ENCODE measurements around the gene GSK3B.

Gene GSK3B

GRCh38 chr3:119818937-119819336, 275.3 kb downstream of the GSK3B start:
- no peak for DNase-seq (ENCODE audit: low read depth, low spot score)

DNA sequence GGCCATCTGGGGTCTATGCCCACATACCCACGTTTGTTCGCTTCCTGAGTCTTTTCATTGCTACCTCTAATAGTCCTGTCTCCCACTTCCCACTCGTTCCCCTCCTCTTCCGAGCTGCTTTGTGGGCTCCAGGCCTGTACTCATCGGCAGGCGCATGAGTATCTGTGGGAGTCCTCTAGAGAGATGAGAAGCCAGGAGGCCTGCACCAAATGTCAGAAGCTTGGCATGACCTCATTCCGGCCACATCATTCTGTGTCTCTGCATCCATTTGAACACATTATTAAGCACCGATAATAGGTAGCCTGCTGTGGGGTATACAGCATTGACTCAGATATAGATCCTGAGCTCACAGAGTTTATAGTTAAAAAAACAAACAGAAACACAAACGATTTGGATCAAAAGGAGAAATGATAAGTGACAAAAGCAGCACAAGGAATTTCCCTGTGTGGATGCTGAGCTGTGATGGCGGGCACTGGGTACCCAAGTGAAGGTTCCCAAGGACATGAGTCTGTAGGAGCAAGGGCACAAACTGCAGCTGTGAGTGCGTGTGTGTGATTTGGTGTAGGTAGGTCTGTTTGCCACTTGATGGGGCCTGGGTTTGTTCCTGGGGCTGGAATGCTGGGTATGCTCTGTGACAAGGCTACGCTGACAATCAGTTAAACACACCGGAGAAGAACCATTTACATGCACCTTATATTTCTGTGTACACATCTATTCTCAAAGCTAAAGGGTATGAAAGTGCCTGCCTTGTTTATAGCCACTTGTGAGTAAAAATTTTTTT, 276.5 kb downstream of the GSK3B start:
- DNase-seq (ENCODE audit: low read depth, low spot score), result no peak

DNA sequence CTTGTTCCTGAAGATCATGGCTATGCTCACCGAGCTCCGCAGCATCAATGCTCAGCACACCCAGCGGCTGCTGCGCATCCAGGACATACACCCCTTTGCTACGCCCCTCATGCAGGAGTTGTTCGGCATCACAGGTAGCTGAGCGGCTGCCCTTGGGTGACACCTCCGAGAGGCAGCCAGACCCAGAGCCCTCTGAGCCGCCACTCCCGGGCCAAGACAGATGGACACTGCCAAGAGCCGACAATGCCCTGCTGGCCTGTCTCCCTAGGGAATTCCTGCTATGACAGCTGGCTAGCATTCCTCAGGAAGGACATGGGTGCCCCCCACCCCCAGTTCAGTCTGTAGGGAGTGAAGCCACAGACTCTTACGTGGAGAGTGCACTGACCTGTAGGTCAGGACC, 277.2 kb downstream of the GSK3B start:
- DNase-seq (ENCODE audit: low read depth, low spot score), result no peak

DNA sequence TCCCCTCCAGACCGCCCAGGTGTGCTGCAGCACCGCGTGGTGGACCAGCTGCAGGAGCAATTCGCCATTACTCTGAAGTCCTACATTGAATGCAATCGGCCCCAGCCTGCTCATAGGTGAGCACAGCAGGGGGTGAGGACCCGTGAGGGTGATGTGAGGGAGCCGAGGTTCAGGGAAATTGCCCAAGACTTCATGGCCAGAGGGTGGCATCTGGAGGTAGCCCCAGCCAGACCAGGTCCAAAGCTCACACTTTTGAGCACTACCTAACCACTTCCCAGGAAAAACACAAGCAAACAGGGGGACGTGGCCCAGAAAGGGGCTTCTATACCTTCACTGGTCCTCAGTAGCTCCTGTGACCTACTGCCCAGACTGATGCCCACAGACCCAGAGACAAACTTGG, 278.5 kb downstream of the GSK3B start:
- no peak for DNase-seq (ENCODE audit: low read depth, low spot score)

- DNase-seq (ENCODE audit: low read depth, low spot score), result no peak
Measured at GRCh38 chr3:119812491-119813058, 281.7 kb downstream of the GSK3B start.

DNA sequence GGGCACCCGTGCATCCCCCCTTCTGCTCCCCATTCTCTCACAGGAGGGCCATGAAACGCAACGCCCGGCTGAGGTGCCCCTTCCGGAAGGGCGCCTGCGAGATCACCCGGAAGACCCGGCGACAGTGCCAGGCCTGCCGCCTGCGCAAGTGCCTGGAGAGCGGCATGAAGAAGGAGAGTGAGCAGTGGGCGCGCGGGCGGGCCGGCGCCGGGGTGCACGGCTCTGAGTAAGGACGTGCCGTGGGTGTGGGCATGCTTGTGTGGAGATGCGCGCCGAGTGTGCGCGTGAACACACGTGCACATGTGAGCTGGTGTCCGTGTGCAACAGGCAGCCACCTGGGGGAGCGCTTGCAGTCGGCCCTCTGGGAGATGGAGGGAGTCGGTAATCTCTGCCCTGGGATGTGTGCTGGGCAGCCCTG, 284.2 kb downstream of the GSK3B start:
- DNase-seq (ENCODE audit: low read depth, low spot score), result peak; percentile 29

DNA sequence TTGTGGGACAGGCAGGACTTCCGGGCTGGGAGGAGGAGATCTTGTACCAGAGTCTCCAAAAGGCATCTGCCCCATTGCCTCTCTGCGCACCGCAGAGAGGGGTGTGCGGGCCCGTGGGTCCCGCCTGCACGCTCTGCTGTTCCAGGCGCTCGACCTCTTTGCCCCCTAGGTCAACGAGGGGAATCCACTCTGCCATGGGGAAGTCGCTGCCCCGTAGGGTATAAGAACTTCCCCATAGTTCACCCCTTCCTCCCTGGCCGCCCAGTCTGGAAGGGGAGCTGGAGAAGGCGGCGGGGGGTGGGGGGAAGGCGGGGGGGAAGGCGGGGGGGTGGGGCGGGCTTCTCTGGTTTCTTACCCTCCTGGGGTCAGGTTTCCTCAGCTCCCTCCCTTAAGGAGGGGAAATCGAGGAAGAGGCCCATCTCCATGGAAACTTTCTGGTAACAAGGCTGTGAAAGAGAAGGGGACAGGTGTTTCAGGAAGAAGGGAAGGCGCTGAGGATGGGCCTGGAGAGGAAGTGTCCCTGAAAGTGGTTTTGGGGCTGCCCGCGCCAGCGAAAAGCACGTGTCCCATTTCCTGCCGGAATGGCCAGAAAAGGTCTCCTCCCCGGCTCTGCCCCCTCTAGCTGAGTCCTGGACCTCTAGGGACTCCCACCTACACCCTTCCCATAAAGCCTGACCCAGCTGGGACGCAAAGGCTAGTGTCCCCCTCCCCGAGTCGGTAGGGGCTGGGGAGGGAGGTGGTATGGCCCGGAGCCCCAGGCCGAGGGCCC, 284.8 kb downstream of the GSK3B start:
- no peak for DNase-seq (ENCODE audit: low read depth, low spot score)

DNA sequence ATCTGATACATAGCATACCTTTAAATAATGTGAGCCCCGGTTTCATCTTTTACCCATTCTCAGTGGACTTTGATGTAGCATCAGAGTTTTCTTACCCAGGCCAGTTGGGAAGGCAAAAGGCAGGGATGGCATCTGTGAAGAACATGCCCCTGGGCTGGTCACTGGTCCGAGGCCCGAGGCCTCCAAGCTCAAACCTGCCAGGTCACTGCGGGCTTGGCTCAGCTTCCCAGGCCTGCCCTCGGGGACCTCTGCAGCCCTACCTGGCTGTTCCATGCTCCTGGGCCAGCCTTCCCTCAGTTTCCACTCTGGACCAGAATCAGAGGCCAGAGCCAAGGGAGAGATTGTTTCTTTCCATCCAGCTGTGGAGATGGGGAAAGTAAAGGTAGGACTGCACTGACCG, 285.4 kb downstream of the GSK3B start:
- no peak for DNase-seq (ENCODE audit: low read depth, low spot score)

DNA sequence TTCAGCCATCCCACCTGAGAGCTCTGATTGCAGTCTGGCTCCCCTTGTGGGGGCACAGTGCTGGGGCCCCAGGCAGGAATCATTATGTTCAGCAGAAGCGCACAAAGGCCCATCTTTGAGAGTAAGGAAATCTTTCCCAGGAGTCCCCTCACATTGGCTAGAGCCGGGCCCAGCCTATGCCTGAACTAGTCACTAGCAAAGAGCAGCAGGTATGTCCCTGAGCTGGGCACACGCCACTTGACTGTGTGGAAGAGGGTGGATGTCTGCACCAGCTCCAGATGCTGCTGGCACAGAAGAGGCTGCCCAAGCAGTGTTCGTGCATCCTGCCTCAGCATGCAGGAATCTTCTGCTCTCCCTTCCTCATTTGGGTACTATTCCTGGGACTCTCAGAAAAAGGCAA, 286.0 kb downstream of the GSK3B start:
- no peak for DNase-seq (ENCODE audit: low read depth, low spot score)

- DNase-seq (ENCODE audit: low read depth, low spot score), result no peak
Measured at GRCh38 chr3:119800844-119801243, 293.4 kb downstream of the GSK3B start.

DNA sequence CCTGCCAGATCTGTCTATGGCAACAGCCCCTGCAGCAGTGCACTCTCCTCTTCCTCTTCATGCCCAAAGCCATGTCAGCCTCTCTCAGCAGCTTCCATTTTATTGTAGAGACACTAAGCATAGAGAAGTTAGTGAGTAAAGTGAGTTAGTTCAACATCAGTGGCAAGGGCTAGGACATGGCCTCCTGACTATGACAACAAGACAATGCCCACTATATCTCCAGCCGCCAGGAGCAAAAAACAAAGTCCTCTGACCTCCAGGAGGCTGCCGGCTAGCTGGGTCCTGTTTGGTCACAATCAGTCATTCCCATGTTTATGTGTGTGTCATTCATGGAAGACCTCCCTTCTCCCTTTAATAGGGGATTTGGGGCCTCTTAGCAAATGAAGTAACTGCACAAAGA, 297.5 kb downstream of the GSK3B start:
- DNase-seq (ENCODE audit: low read depth, low spot score), result no peak

DNA sequence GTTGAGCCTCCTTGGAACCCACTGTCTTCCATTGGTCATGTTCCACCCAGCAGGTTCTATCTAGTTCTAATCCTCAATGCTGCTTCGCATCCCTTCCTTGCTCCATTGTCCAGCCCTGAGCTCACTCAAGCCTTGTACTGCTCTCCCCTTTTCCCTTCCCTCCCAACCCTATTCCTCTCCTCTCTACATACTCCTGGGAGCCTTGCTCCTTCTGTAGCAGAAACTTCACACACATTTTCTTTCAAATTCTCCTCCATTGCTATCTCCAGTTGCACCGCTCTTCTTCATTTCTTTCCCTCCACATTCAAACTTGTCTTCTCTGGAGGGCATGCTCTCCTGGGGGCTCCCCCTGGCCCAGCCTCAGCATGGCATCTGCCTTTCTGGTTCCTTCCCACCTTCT, 297.9 kb downstream of the GSK3B start:
- DNase-seq (ENCODE audit: low read depth, low spot score), result no peak

GRCh38 chr3:119795849-119796248, 298.4 kb downstream of the GSK3B start:
- no peak for DNase-seq (ENCODE audit: low read depth, low spot score)

GRCh38 chr3:119794971-119795612, 299.2 kb downstream of the GSK3B start:
- DNase-seq (ENCODE audit: low read depth, low spot score), result no peak

DNA sequence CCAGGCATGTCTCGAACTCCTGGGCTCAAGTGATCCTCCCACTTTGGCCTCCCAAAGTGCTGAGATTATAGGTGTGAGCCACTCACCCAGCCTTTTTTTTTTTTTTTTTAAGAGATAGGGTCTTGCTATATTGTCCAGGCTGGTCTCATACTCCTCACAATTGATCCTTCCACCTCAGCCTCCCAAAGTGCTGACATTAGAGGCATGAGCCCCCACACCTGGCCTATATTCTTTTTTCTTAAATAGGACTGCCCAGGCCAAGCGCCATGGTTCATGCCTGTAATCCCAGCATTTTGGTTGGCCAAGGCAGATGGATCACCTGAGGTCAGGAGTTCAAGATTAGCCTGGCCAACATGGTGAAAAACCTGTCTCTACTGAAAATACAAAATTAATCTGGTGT, 299.8 kb downstream of the GSK3B start:
- no peak for DNase-seq (ENCODE audit: low read depth, low spot score)

DNA sequence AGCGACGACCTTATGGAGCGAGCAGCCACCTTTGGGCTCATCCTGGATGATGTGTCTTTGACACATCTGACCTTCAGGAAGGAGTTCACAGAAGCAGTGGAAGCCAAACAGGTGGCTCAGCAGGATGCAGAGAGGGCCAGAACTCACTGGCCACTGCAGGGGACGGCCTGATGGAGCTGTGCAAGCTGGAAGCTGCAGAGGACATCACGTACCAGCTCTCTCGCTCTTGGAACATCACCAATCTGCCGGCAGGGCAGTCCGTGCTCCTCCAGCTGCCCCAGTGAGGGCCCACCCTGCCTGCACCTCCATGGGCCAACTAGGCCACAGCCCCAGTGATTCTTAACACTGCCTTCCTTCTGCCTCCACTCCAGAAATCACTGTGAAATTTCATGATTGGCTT, 302.0 kb downstream of the GSK3B start:
- DNase-seq (ENCODE audit: low read depth, low spot score), result no peak

DNA sequence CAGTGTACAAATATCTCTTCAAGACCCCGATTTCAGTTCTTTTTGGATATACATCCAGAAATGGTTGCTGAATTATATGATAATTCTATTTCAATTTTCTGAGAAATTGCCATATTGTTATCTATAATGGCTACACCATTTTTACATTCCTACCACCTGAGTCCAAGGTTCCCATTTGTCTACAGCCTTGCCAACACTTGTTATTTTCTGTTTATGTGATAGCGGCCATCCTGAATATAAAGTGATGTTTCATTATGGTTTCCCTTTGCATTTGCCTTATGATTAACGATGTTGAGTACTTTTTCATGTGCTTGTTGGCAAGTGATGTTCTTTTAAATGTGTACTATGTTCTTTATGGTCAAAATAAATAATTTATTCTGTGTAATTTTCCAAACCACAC, 303.9 kb downstream of the GSK3B start:
- DNase-seq (ENCODE audit: low read depth, low spot score), result no peak

GRCh38 chr3:119786409-119786808, 307.8 kb downstream of the GSK3B start:
- no peak for DNase-seq (ENCODE audit: low read depth, low spot score)

DNA sequence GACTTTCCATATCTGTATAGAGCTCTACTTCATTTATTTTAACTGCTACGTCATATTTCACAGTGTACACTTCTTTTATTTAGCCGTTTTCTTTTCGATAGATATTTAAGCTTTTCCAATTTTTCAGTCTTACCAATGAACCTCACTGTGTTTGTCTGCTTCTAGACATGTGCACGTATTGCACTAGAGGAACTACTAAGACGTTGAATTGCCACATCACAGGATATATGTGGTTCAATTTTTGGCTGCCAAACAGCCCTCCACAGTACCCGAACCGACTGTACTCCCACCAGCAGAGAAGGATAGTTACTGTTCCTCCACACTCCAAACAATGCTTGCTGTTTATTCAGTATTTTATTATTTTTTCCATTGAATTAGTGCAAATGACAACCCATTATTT, 310.4 kb downstream of the GSK3B start:
- no peak for DNase-seq (ENCODE audit: low read depth, low spot score)

GRCh38 chr3:119783255-119783654, 311.0 kb downstream of the GSK3B start:
- no peak for DNase-seq (ENCODE audit: low read depth, low spot score)

GRCh38 chr3:119782460-119782859, 311.8 kb downstream of the GSK3B start:
- DNase-seq (ENCODE audit: low read depth, low spot score), result no peak

Data from activated naive CD8-positive, alpha-beta T cell treated with anti-CD3 and anti-CD28 coated beads, Interleukin-2, amount 50 U/mL, for 16 hours (primary cell).